ENCODE measurements around the gene PDE8A. TPM values are rescaled to one million over a fixed set of nuclear protein-coding genes. Genes with fewer than 3 reads are reported as not detected.

The PDE8A gene
- total RNA-seq, 1 donor from 2014 or later: 8.6 TPM

GRCh38 chr15:85033148-85033547, 51.5 kb downstream of the PDE8A start:
- no peaks in the 10 kb centered on the region for H3K36me3 Mint-ChIP-seq (ENCODE audit: low read depth)
- peaks cover 10% of the 10 kb centered on the region for H3K4me1 Mint-ChIP-seq
- no peak overlapping the region for H3K4me3 Mint-ChIP-seq
- no peaks in the 10 kb centered on the region for H3K9me3 Mint-ChIP-seq
- no peak for TF ChIP-seq CTCF (conservative IDR thresholded peaks at IDR 0.05)
- DNase-seq (ENCODE audit: low read depth, low spot score): no peak
- no peak overlapping the region for H3K27ac Mint-ChIP-seq (ENCODE audit: unreplicated experiment)
- no peaks in the 10 kb centered on the region for H3K27me3 Mint-ChIP-seq (ENCODE audit: low read depth)

DNA sequence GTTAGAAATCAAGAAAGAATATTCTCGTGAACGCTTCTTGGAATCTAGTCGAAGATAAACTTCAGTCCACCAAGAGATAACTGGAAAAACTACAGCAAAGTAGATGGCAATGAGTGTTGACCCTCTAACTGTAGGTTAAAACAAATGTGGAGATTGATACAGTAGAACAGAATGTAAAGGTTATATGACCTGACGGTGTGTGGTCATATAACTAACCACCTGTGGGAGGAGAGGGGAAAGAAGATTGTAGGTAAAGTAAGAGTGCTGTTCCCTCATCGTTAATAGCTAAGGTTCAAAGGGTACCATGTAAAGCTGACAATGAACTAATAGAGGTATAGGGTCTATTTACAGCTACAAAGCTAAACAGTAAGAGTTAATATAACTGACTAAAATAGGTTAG, 52.6 kb downstream of the PDE8A start:
- no peak overlapping the region for H3K4me3 Mint-ChIP-seq
- no peaks in the 10 kb centered on the region for H3K36me3 Mint-ChIP-seq (ENCODE audit: low read depth)
- no peak overlapping the region for H3K27ac Mint-ChIP-seq (ENCODE audit: unreplicated experiment)
- H3K27me3 Mint-ChIP-seq (ENCODE audit: low read depth): no peaks in the 10 kb centered on the region
- no peaks in the 10 kb centered on the region for H3K9me3 Mint-ChIP-seq
- TF ChIP-seq CTCF (conservative IDR thresholded peaks at IDR 0.05): no peak
- peaks cover 10% of the 10 kb centered on the region for H3K4me1 Mint-ChIP-seq
- DNase-seq (ENCODE audit: low read depth, low spot score): no peak

GRCh38 chr15:85035980-85036379, 54.3 kb downstream of the PDE8A start:
- Mint-ChIP-seq H3K27me3 (ENCODE audit: low read depth) (no peaks in the 10 kb centered on the region), H3K4me3 (no peak overlapping the region), H3K27ac (ENCODE audit: unreplicated experiment) (no peak overlapping the region), H3K4me1 (peaks cover 3% of the 10 kb centered on the region), H3K9me3 (no peaks in the 10 kb centered on the region), H3K36me3 (ENCODE audit: low read depth) (no peaks in the 10 kb centered on the region)
- TF ChIP-seq CTCF (conservative IDR thresholded peaks at IDR 0.05): no peak
- DNase-seq (ENCODE audit: low read depth, low spot score): no peak

DNA sequence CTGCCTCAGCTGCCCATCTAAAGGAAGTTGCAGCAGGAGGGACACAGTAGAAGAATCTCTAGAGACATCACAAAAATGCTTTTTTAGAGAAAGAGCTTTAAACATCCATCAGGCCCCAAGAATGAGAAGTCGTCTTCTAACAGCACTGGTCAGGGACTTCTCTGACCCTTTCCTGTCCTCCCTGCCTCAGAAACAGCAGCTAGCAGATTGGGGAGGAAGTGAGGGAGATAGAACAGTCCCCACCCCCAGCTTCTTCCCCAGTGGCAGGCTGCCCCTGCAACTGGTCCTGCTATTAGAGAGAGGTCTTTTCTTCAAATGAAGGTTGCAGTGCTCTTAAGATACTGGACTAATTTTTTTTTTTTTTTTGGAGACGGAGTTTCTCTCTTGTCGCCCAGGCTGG, 55.1 kb downstream of the PDE8A start:
- Mint-ChIP-seq H3K4me3 (no peak overlapping the region), H3K27ac (ENCODE audit: unreplicated experiment) (no peak overlapping the region), H3K9me3 (no peaks in the 10 kb centered on the region), H3K4me1 (peaks cover 2% of the 10 kb centered on the region), H3K36me3 (ENCODE audit: low read depth) (no peaks in the 10 kb centered on the region), H3K27me3 (ENCODE audit: low read depth) (no peaks in the 10 kb centered on the region)
- no peak for TF ChIP-seq CTCF (conservative IDR thresholded peaks at IDR 0.05)
- DNase-seq (ENCODE audit: low read depth, low spot score): no peak

GRCh38 chr15:85037641-85038040, 56.0 kb downstream of the PDE8A start:
- TF ChIP-seq CTCF (conservative IDR thresholded peaks at IDR 0.05): no peak
- Mint-ChIP-seq H3K9me3 (no peaks in the 10 kb centered on the region), H3K4me1 (no peaks in the 10 kb centered on the region), H3K36me3 (ENCODE audit: low read depth) (no peaks in the 10 kb centered on the region), H3K27me3 (ENCODE audit: low read depth) (no peaks in the 10 kb centered on the region), H3K27ac (ENCODE audit: unreplicated experiment) (no peak overlapping the region), H3K4me3 (no peak overlapping the region)
- no peak for DNase-seq (ENCODE audit: low read depth, low spot score)

GRCh38 chr15:85041230-85041629, 59.6 kb downstream of the PDE8A start:
- no peak for TF ChIP-seq CTCF (conservative IDR thresholded peaks at IDR 0.05)
- H3K9me3 Mint-ChIP-seq: no peaks in the 10 kb centered on the region
- H3K36me3 Mint-ChIP-seq (ENCODE audit: low read depth): no peaks in the 10 kb centered on the region
- DNase-seq (ENCODE audit: low read depth, low spot score): no peak
- H3K27ac Mint-ChIP-seq (ENCODE audit: unreplicated experiment): no peak overlapping the region
- H3K4me1 Mint-ChIP-seq: no peaks in the 10 kb centered on the region
- no peak overlapping the region for H3K4me3 Mint-ChIP-seq
- H3K27me3 Mint-ChIP-seq (ENCODE audit: low read depth): no peaks in the 10 kb centered on the region
